T47D (cell line): ENCODE data around the gene VIT.

ENCODE experiments used
- DNase-seq, 2 experiments: peaks; one replicate each; pipeline versions ENCODE4 v3.0.0 to v3.0.0-alpha.2; 2011 to 2012; ENCODE audit warnings: low read depth in 1 of 2, low spot score in 1 of 2
- JUND ChIP-seq: IDR thresholded peaks from 2 replicates; pipeline ENCODE4 v1.6.1; 2012; ENCODE audit warnings: low read depth
- in situ Hi-C: cut with HindIII; loops from 2 replicates; pipeline ENCODE4 v1.10.0; 2016; ENCODE audit warnings: low sequenced_read_pairs, low pct_unique_long_range_greater_than_20kb

The VIT gene

DNA sequence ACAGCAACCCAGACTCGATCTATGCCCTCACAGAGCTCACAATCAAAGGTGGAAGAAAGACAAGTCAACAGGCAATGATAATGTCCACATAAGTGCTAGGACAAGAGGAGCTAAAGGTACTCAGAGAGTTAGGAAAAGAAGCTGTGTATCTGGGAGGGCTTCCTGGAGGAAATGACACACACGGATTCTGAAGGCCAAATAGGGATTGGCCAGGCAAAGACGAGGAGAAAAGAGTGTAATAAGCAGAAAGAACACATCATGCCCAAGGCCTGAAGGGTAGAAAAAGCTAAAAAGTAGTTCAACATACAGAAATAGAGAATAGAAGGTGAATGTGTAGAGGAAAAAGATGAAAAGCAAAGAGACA, 36.1 kb downstream of the VIT start:
- DNase-seq: no peak
- in situ Hi-C loops: no loop called here
- TF ChIP-seq JUND: no peak

- DNase-seq: no peak
- in situ Hi-C loops: no loop called here
- no peak for TF ChIP-seq JUND
Measured at GRCh38 chr2:36733215-36733614, 36.7 kb downstream of the VIT start.

DNA sequence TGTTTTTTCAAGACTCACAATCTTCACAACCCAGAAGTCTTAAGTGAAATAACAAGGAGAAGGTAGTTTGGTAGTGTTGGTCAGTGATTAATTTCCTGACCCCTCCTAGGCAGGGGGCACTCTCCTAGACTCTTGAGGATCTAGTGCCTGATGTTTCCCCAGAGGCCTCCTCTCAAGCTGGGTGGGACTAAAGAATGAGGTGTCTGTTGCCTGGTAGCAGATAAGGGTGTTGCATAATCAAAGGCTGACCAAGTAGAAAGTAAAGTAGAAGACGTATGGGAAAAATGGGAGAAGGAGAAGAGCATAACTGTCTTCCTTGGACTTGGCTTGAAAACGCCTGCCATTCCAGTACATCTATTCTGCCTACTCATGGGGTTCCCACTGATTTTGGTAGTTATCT, 37.8 kb downstream of the VIT start:
- no peak for DNase-seq
- no peak for TF ChIP-seq JUND
- in situ Hi-C loops: no loop called here

GRCh38 chr2:36737131-36737750, 40.7 kb downstream of the VIT start:
- DNase-seq: no peak
- in situ Hi-C loops: no loop called here
- TF ChIP-seq JUND: no peak

DNA sequence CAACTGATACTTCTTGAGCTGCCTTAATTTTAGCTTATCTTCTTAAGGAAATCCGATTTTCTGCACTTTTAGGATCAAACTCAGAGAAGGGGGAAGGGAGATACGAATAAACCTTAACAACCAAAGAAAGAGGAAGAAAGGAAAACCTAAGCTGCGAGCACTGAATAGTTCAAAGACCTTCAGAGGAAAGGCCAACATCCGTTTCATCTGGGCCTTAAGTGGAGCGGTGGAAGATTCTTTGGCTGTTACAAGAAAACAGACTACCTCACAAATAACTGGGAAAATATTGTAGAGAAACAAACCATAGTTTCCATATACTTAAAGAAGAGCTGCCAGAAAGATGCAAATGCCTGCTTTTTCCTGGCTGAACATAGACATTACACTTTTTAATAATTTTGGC, 43.6 kb downstream of the VIT start:
- TF ChIP-seq JUND: no peak
- in situ Hi-C loops: no loop called here

GRCh38 chr2:36741188-36741837, 44.8 kb downstream of the VIT start:
- no peak for TF ChIP-seq JUND
- in situ Hi-C loops: no loop called here
- DNase-seq: no peak

More for the DNA sequence above, 43.6 kb downstream of the VIT start:
- DNase-seq: no peak

DNA sequence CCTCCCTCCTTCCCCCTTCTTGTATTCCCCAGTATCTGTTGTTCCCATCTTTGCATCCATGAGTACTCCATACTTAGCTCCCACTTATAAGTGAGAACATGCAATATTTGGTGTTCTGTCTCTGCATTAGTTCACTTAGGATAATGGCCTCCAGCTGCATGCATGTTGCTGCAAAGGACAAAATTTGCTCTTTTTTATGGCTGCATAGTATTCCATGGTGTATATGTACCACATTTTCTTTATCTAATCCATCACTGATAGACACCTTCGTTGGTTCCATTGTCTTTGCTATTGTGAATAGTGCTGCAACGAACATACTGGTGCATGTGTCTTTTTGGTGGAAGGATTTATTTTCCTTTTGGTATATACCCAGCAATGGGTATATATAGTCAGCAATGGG, 47.4 kb downstream of the VIT start:
- DNase-seq: no peak
- TF ChIP-seq JUND: no peak
- in situ Hi-C loops: no loop called here

DNA sequence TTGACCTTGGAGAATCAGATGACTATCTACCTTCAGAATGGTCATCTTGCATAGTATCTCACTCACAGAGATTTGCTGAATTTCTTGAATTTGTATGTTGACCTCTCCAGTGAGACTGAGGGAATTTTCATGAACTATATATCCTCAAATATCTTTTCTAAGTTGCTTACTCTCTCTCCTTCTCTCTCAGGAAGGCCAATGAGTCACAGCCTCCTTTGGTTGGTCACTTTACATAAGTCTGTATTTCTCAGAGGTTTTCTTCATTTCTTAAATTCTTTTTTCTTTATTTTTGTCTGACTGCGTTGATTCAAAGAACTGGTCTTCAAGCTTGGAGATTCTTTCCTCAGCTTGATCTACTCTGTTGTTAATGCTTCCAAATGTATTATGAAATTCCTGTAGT, 51.7 kb downstream of the VIT start:
- no peak for TF ChIP-seq JUND
- in situ Hi-C loops: no loop called here
- no peak for DNase-seq

- TF ChIP-seq JUND: no peak
- in situ Hi-C loops: no loop called here
- no peak for DNase-seq
Measured at GRCh38 chr2:36750101-36750500, 53.6 kb downstream of the VIT start.

- DNase-seq: no peak
- in situ Hi-C loops: no loop called here
- no peak for TF ChIP-seq JUND
Measured at GRCh38 chr2:36753706-36754221, 57.3 kb downstream of the VIT start.

- TF ChIP-seq JUND: no peak
- DNase-seq: no peak
- in situ Hi-C loops: no loop called here
Measured at GRCh38 chr2:36754578-36754977, 58.1 kb downstream of the VIT start.

- no peak for DNase-seq
- in situ Hi-C loops: no loop called here
- TF ChIP-seq JUND: no peak
Measured at GRCh38 chr2:36756438-36756837, 59.9 kb downstream of the VIT start.

DNA sequence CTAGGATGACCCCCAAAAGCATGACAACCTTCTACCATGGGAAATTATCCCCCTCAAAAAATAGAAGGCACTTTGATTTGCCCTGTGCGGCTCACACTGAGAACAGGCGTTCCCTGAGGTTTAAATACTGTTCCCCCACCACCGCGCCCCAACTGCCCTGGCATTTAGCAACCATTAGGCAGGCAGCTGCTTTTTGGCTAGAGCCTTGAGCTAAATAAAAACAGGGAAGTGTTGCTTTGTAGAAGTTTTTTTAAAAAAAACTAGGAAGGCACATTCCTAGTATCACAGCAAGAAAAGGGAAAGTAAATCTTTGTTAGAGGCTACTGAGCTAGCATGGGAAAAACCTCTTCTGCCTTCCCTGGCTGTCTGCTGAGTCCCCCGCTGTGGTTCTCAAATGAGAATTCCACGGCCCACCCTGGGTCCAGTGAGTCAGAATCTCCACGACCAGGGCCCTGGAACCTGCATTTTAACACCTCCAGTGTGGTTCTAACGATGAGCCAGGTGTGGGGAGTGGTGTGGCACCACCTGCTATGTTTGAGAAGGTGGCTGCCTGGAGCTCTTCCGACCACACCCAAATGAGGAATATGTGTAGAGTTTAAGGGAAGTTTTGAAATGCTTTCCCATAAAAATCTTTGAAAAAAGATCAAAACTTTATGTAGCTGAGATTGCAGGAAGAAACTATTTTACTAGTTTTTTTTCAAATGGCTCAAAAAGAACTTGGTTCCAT, 66.4 kb downstream of the VIT start:
- no peak for TF ChIP-seq JUND
- DNase-seq: no peak
- in situ Hi-C loops: no loop called here
